LNCAP (cell line): ENCODE results near the gene ASTL.

Experiments used
- CTCF ChIP-seq: fragments of 450-650 bp; IDR thresholded peaks from 2 replicates; pipeline ENCODE4 v1.5.1; 2017; ENCODE audit warnings: mild to moderate bottlenecking

The ASTL gene

GRCh38 chr2:96152304-96153161, 14.2 kb upstream of the ASTL start:
- no peak for TF ChIP-seq CTCF

- no peak for TF ChIP-seq CTCF
Observed at GRCh38 chr2:96151595-96152303, 13.4 kb upstream of the ASTL start.

GRCh38 chr2:96150791-96151594, 12.7 kb upstream of the ASTL start:
- TF ChIP-seq CTCF: no peak

- TF ChIP-seq CTCF: no peak
Observed at GRCh38 chr2:96150007-96150640, 11.8 kb upstream of the ASTL start.

- no peak for TF ChIP-seq CTCF
Observed at GRCh38 chr2:96148410-96149217, 10.3 kb upstream of the ASTL start.

GRCh38 chr2:96147593-96148201, 9.4 kb upstream of the ASTL start:
- TF ChIP-seq CTCF: no peak
